Fibroblast of lung (primary cell): Measurements from ENCODE around the gene MYOZ3. TPM values are rescaled to one million over a fixed set of nuclear protein-coding genes. Genes with fewer than 3 reads are reported as not detected.

Source experiments
- DNase-seq, 2 donors: peaks; one replicate each; pipeline versions ENCODE4 v3.0.0 to v3.0.0-alpha.2; 2010; ENCODE audit warnings: low read depth in 2 of 2
- H2AFZ ChIP-seq: 2 replicates; pipeline ENCODE4 v1.5.1; 2012; ENCODE audit warnings: low read length, control low read depth, inconsistent platforms
- H3K27ac ChIP-seq: 2 replicates; pipeline ENCODE4 v1.5.1; 2011; ENCODE audit warnings: low read length, control low read depth; ENCODE audit not compliant: insufficient read depth
- H3K27me3 ChIP-seq: 2 replicates; pipeline ENCODE4 v1.5.1; 2011; ENCODE audit warnings: mild to moderate bottlenecking, low read length; ENCODE audit not compliant: control insufficient read depth, insufficient read depth
- H3K36me3 ChIP-seq: 2 replicates; pipeline ENCODE4 v1.5.1; 2011; ENCODE audit warnings: low read length; ENCODE audit not compliant: control insufficient read depth, insufficient read depth
- H3K4me1 ChIP-seq: 2 replicates; pipeline ENCODE4 v1.5.1; 2011; ENCODE audit warnings: low read length; ENCODE audit not compliant: control insufficient read depth, insufficient read depth; ENCODE audit errors: extremely low read depth
- H3K4me2 ChIP-seq: 2 replicates; pipeline ENCODE4 v1.5.1; 2011; ENCODE audit warnings: low read length, control low read depth; ENCODE audit not compliant: insufficient read depth; ENCODE audit errors: extremely low read depth
- H3K4me3 ChIP-seq, 4 experiments: fragments of 200-600 bp in 1 of 4; sonication (generic) in 1 of 4; replicated peaks in 1 of 4; 2 replicates each; pipeline ENCODE4 v1.5.1; 2011 to 2016; ENCODE audit warnings: low read length in 4 of 4, low read depth in 3 of 4, mild to moderate bottlenecking in 3 of 4, control low read depth in 2 of 4, inconsistent platforms in 1 of 4, mixed read lengths in 1 of 4; ENCODE audit not compliant: insufficient read depth in 1 of 4; ENCODE audit errors: control extremely low read depth in 1 of 4
- H3K79me2 ChIP-seq: 2 replicates; pipeline ENCODE4 v1.5.1; 2012; ENCODE audit warnings: mild to moderate bottlenecking, low read length, inconsistent platforms; ENCODE audit not compliant: control insufficient read depth, insufficient read depth
- H3K9ac ChIP-seq: 2 replicates; pipeline ENCODE4 v1.5.1; 2011; ENCODE audit warnings: mild to moderate bottlenecking, low read length, control low read depth; ENCODE audit not compliant: insufficient read depth
- H3K9me3 ChIP-seq: 2 replicates; pipeline ENCODE4 v1.5.1; 2012; ENCODE audit warnings: low read depth, low read length; ENCODE audit not compliant: control insufficient read depth, insufficient read depth
- H4K20me1 ChIP-seq: 2 replicates; pipeline ENCODE4 v1.5.1; 2011; ENCODE audit warnings: low read length; ENCODE audit not compliant: control insufficient read depth, insufficient read depth; ENCODE audit errors: extremely low read depth
- EZH2 ChIP-seq: IDR thresholded peaks from 2 replicates; pipeline ENCODE4 v1.5.1; 2012; ENCODE audit warnings: low read length, control low read depth, mild to moderate bottlenecking; ENCODE audit errors: missing control alignments
- polyA plus RNA-seq, 2 donors: library from polyadenylated mRNA; depleted of rRNA in 1 of 2; stranded (reverse) in 1 of 2; unstranded in 1 of 2; fragments of >200 nt; gene quantifications; 2 replicates each; pipeline ENCODE4 v1.2.1, GENCODE V29; 2011 to 2012; ENCODE audit warnings: missing spikeins in 1 of 2
- total RNA-seq: library from RNA; depleted of rRNA; stranded (reverse); fragments of >200 nt; gene quantifications from 2 replicates; pipeline ENCODE4 v1.2.1, GENCODE V29; 2014
- TF ChIP-seq, protein P1 (sequence below), 2 donors: IDR thresholded peaks in 1 of 2; conservative IDR thresholded peaks in 1 of 2; 1 replicate in 1 of 2; 2 replicates in 1 of 2; pipeline ENCODE4 v1.5.1; 2011 to 2012; ENCODE audit warnings: low read length in 2 of 2, control low read depth in 1 of 2, inconsistent platforms in 1 of 2, low read depth in 1 of 2, mild to moderate bottlenecking in 1 of 2

Gene MYOZ3
- total and polyA plus RNA-seq, 2 donors (not counting 1 experiment from before 2014, with no cell fraction given), result 0.14 to 0.33 TPM

- no peaks in the 10 kb centered on the region for H4K20me1 ChIP-seq
- no peak overlapping the region for H3K4me3 ChIP-seq
- H2AFZ ChIP-seq, result no peak overlapping the region
- no peak overlapping the region for H3K27ac ChIP-seq
- H3K4me2 ChIP-seq, result no peak overlapping the region
- no peaks in the 10 kb centered on the region for H3K79me2 ChIP-seq
- DNase-seq, result no peak
- H3K9me3 ChIP-seq, result no peaks in the 10 kb centered on the region
- TF ChIP-seq, protein P1, sequence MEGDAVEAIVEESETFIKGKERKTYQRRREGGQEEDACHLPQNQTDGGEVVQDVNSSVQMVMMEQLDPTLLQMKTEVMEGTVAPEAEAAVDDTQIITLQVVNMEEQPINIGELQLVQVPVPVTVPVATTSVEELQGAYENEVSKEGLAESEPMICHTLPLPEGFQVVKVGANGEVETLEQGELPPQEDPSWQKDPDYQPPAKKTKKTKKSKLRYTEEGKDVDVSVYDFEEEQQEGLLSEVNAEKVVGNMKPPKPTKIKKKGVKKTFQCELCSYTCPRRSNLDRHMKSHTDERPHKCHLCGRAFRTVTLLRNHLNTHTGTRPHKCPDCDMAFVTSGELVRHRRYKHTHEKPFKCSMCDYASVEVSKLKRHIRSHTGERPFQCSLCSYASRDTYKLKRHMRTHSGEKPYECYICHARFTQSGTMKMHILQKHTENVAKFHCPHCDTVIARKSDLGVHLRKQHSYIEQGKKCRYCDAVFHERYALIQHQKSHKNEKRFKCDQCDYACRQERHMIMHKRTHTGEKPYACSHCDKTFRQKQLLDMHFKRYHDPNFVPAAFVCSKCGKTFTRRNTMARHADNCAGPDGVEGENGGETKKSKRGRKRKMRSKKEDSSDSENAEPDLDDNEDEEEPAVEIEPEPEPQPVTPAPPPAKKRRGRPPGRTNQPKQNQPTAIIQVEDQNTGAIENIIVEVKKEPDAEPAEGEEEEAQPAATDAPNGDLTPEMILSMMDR (conservative IDR thresholded peaks at IDR 0.05 in 1 of 2, IDR thresholded peaks at IDR 0.05 in 1 of 2; ENCODE audit: low read depth in 1 of 2, low read length in 2 of 2), result no peak
- no peak for TF ChIP-seq EZH2
- peaks cover 13% of the 10 kb centered on the region for H3K36me3 ChIP-seq
- no peaks in the 10 kb centered on the region for H3K27me3 ChIP-seq
- H3K9ac ChIP-seq, result no peak overlapping the region
- no peaks in the 10 kb centered on the region for H3K4me1 ChIP-seq
Observed at GRCh38 chr5:150706776-150707390, 45.8 kb downstream of the MYOZ3 start.

DNA sequence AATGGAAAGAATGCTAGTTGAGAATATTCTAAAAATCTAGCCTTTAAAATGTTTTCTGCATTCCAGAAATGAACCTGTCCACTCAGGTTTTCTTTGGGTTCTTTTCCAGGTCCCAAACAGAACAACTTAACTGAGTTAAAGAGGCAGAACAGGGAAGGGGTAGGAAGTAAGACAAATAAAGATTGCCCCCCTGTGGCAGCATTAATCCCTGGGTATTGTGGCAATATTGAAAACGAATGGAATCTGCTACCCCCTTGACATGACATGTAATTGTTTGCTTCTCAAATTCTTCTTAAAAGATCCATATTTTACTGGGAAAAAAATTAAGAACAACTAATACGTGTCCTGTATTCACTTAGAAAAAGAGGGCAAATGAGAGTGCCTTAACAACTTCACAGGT lies 49.1 kb downstream of the MYOZ3 start:
- Histone ChIP-seq H3K79me2 (no peaks in the 10 kb centered on the region), H3K4me1 (no peaks in the 10 kb centered on the region), H4K20me1 (no peaks in the 10 kb centered on the region), H3K36me3 (peaks cover 18% of the 10 kb centered on the region), H3K9ac (no peak overlapping the region), H3K4me3 (no peak overlapping the region), H2AFZ (no peak overlapping the region), H3K27ac (no peak overlapping the region), H3K9me3 (no peaks in the 10 kb centered on the region), H3K27me3 (no peaks in the 10 kb centered on the region), H3K4me2 (no peak overlapping the region)
- DNase-seq, result peak in 1 of 2 donors; percentile 19
- TF ChIP-seq EZH2, result no peak
- TF ChIP-seq, protein P1 (conservative IDR thresholded peaks at IDR 0.05 in 1 of 2, IDR thresholded peaks at IDR 0.05 in 1 of 2; ENCODE audit: low read depth in 1 of 2, low read length in 2 of 2), result peak; percentile 18 to 26

- Histone ChIP-seq H3K79me2 (no peaks in the 10 kb centered on the region), H4K20me1 (no peaks in the 10 kb centered on the region), H3K27ac (no peak overlapping the region), H3K4me2 (no peak overlapping the region), H3K4me3 (no peak overlapping the region), H3K36me3 (peaks cover 3% of the 10 kb centered on the region), H3K4me1 (no peaks in the 10 kb centered on the region), H3K9me3 (no peaks in the 10 kb centered on the region), H3K9ac (no peak overlapping the region), H3K27me3 (no peaks in the 10 kb centered on the region), H2AFZ (no peak overlapping the region)
- DNase-seq, result no peak
- TF ChIP-seq EZH2, result no peak
- TF ChIP-seq, protein P1 (conservative IDR thresholded peaks at IDR 0.05 in 1 of 2, IDR thresholded peaks at IDR 0.05 in 1 of 2; ENCODE audit: low read depth in 1 of 2, low read length in 2 of 2), result no peak
Observed at GRCh38 chr5:150723845-150724244, 62.8 kb downstream of the MYOZ3 start.

Other genes with a start within 250 kb of the MYOZ3 start
- 3.9 and 5.9 TPM in 2 replicates for gene CD74, start 248.3 kb upstream of the MYOZ3 start, total RNA-seq
- gene CD74, start 248.3 kb upstream of the MYOZ3 start, polyA plus RNA-seq, result 1.3 and 1.8 TPM in 2 replicates
- gene RPS14, start 211.5 kb upstream of the MYOZ3 start, total RNA-seq, result 1,962 and 4,466 TPM in 2 replicates
- gene RPS14, start 211.5 kb upstream of the MYOZ3 start, polyA plus RNA-seq, result 5,623 and 6,025 TPM in 2 replicates
- 18.2 and 38.5 TPM in 2 replicates for gene NDST1, start 153.1 kb upstream of the MYOZ3 start, total RNA-seq
- 50.5 and 94.8 TPM in 2 replicates for gene NDST1, start 153.1 kb upstream of the MYOZ3 start, polyA plus RNA-seq
- 5.6 and 6.6 TPM in 2 replicates for gene SYNPO, start 20.6 kb upstream of the MYOZ3 start, total RNA-seq
- 9.8 and 10.5 TPM in 2 replicates for gene SYNPO, start 20.6 kb upstream of the MYOZ3 start, polyA plus RNA-seq
- gene RBM22, start 39.8 kb downstream of the MYOZ3 start, total RNA-seq, result 14.1 and 15.4 TPM in 2 replicates
- gene RBM22, start 39.8 kb downstream of the MYOZ3 start, polyA plus RNA-seq, result 36.7 and 51.5 TPM in 2 replicates
- gene DCTN4, start 97.8 kb downstream of the MYOZ3 start, total RNA-seq, result 44.7 and 67.2 TPM in 2 replicates
- gene DCTN4, start 97.8 kb downstream of the MYOZ3 start, polyA plus RNA-seq, result 60.0 and 60.8 TPM in 2 replicates
- gene SMIM3, start 117.5 kb downstream of the MYOZ3 start, total RNA-seq, result 34.9 and 59.9 TPM in 2 replicates
- 69.9 and 78.7 TPM in 2 replicates for gene SMIM3, start 117.5 kb downstream of the MYOZ3 start, polyA plus RNA-seq
- gene IRGM, start 185.3 kb downstream of the MYOZ3 start, total RNA-seq, result 0.17 TPM in 1 of 2 replicates, not detected in the other
- gene IRGM, start 185.3 kb downstream of the MYOZ3 start, polyA plus RNA-seq, result 0.17 TPM in 1 of 2 replicates, not detected in the other
- gene ZNF300, start 243.7 kb downstream of the MYOZ3 start, total RNA-seq, result 8.0 and 9.9 TPM in 2 replicates
- 5.2 TPM in 2 replicates for gene ZNF300, start 243.7 kb downstream of the MYOZ3 start, polyA plus RNA-seq